Peyer's patch (tissue), 4 donors: ENCODE measurements around the gene HAGH. TPM values are rescaled to one million over a fixed set of nuclear protein-coding genes. Genes with fewer than 3 reads are reported as not detected.

Experiments
- DNase-seq, 3 donors: peaks; one replicate each; pipeline ENCODE4 v3.0.0-alpha.2; 2017 to 2019
- H3K27ac ChIP-seq, 4 donors: fragments of 200-600 bp; sonication (generic); one replicate each; pipeline ENCODE4 v1.5.1; 2016 to 2019
- H3K27me3 ChIP-seq, 2 donors: fragments of 200-600 bp; sonication (generic); one replicate each; pipeline ENCODE4 v1.5.1; 2019
- H3K36me3 ChIP-seq, 3 donors: fragments of 200-600 bp; sonication (generic); one replicate each; pipeline ENCODE4 v1.5.1; 2016 to 2019
- H3K4me1 ChIP-seq, 4 donors: fragments of 200-600 bp; sonication (generic); one replicate each; pipeline ENCODE4 v1.5.1; 2016 to 2019
- H3K4me3 ChIP-seq, 4 donors: fragments of 200-600 bp; sonication (generic); 1 replicate in 3 of 4; 2 replicates in 1 of 4; pipeline ENCODE4 v1.5.1; 2016 to 2019; ENCODE audit warnings: mild to moderate bottlenecking in 1 of 4
- H3K9me3 ChIP-seq, 4 donors: fragments of 200-600 bp; sonication (generic); one replicate each; pipeline ENCODE4 v1.5.1; 2016 to 2019; ENCODE audit warnings: mild to moderate bottlenecking in 1 of 4
- CTCF ChIP-seq, 6 experiments: fragments of 450-650 bp in 4 of 6; fragments of 200-600 bp in 2 of 6; sonication (generic) in 1 of 6; IDR thresholded peaks; one replicate each; pipeline ENCODE4 v1.5.1; 2017 to 2019; ENCODE audit warnings: antibody characterized with exemption in 6 of 6, mild to moderate bottlenecking in 3 of 6, moderate library complexity in 1 of 6
- POLR2A ChIP-seq, 2 donors: fragments of 450-650 bp; IDR thresholded peaks; one replicate each; pipeline ENCODE4 v1.5.1; 2017; ENCODE audit warnings: antibody characterized with exemption in 2 of 2, mild to moderate bottlenecking in 2 of 2, moderate library complexity in 2 of 2
- total RNA-seq, 4 donors: library from RNA; depleted of rRNA; stranded (reverse); fragments of >200 nt; gene quantifications; one replicate each; pipeline ENCODE4 v1.1.0, GENCODE V29; 2016

HAGH gene
- total RNA-seq, 4 donors from 2014 or later = 105 to 187 (median 155) TPM

GRCh38 chr16:1858189-1858865 is 31.7 kb upstream of the HAGH start:
- Histone ChIP-seq H3K27ac (no peak overlapping the region), H3K4me3 (no peak overlapping the region), H3K9me3 (no peaks in the 10 kb centered on the region), H3K4me1 (no peaks in the 10 kb centered on the region), H3K27me3 (no peaks in the 10 kb centered on the region), H3K36me3 (no peaks in the 10 kb centered on the region)
- no peak for TF ChIP-seq CTCF (IDR thresholded peaks at IDR 0.05)
- no peak for TF ChIP-seq POLR2A (IDR thresholded peaks at IDR 0.05)
- no peak for DNase-seq

DNA sequence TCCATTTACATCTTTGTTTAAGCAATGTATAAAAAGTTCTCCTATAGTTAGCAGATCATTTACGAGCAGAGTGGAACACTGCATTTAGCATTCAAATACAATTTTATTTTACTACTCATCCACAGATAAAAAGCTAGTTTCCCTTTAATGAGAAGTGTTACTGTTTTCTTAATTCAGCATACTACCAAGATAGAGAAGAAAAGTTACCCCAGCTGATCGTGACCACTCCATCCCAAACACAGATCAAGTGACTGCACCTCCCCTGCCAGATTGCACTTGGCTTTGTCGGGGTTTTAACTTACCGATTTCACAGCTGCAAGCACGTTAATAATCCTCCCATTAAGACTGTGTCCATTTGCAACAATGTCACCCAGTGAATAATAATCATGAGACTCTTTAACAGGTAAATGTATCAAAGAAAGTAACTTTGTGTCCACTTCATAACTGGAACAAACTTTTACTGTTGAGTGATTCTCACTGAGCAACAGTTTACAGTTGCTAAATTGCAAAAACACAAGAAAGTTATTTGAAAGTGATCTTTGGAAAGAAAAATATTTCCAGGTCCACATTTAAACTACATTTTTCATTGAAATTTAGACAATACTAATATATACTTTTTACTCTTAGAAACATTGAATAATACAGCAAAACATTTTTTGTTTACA is 30.9 kb upstream of the HAGH start:
- H3K27ac ChIP-seq = no peak overlapping the region
- no peaks in the 10 kb centered on the region for H3K4me1 ChIP-seq
- H3K27me3 ChIP-seq = no peaks in the 10 kb centered on the region
- H3K9me3 ChIP-seq = no peaks in the 10 kb centered on the region
- no peaks in the 10 kb centered on the region for H3K36me3 ChIP-seq
- no peak overlapping the region for H3K4me3 ChIP-seq
- no peak for TF ChIP-seq CTCF (IDR thresholded peaks at IDR 0.05)
- no peak for TF ChIP-seq POLR2A (IDR thresholded peaks at IDR 0.05)
- DNase-seq = no peak

DNA sequence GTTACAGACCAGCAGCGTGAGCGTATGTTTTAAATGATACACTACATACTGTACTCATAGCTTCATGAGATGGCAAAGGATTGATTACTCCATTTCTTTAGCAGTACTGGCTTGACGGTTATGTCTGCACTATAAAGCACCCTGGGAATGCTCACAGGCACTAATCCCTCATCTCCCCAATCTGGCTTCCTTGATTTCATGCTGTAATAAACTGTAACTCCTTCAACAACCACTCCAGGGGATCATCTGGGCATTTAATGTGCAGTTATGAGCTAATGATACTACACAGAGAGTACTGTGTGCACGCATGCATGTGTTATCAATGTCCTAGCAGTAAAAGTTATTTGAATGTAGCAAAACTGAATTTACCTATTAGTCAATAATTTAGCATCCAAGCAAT is 25.2 kb upstream of the HAGH start:
- H3K9me3 ChIP-seq = no peaks in the 10 kb centered on the region
- no peak for TF ChIP-seq POLR2A (IDR thresholded peaks at IDR 0.05)
- no peak for TF ChIP-seq CTCF (IDR thresholded peaks at IDR 0.05)
- H3K4me3 ChIP-seq = no peak overlapping the region
- no peaks in the 10 kb centered on the region for H3K27me3 ChIP-seq
- no peaks in the 10 kb centered on the region for H3K4me1 ChIP-seq
- no peaks in the 10 kb centered on the region for H3K36me3 ChIP-seq
- no peak overlapping the region for H3K27ac ChIP-seq
- no peak for DNase-seq

GRCh38 chr16:1850981-1851380 is 24.4 kb upstream of the HAGH start:
- no peak for DNase-seq
- H3K27ac ChIP-seq = no peak overlapping the region
- no peaks in the 10 kb centered on the region for H3K4me1 ChIP-seq
- no peaks in the 10 kb centered on the region for H3K27me3 ChIP-seq
- no peaks in the 10 kb centered on the region for H3K36me3 ChIP-seq
- H3K4me3 ChIP-seq = no peak overlapping the region
- TF ChIP-seq POLR2A (IDR thresholded peaks at IDR 0.05) (no peak), CTCF (IDR thresholded peaks at IDR 0.05) (no peak)
- no peaks in the 10 kb centered on the region for H3K9me3 ChIP-seq

DNA sequence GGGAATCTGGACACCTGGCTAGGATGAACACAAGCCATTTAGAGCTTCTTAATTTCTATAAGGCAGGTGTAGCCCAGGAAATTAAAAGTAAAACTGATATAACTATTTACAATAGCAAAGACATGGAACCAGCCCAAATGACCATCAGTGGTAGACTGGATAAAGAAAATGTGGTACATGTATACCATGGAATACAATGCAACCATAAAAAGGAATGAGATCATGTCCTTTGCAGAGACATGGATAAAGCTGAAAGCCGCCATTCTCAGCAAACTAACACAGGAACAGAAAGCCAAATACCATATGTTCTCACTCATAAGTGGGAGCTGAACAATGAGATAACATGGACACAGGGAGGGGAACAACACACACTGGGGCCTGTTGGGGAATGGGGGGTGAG is 19.8 kb upstream of the HAGH start:
- no peaks in the 10 kb centered on the region for H3K9me3 ChIP-seq
- H3K27me3 ChIP-seq = no peaks in the 10 kb centered on the region
- no peaks in the 10 kb centered on the region for H3K4me1 ChIP-seq
- H3K36me3 ChIP-seq = no peaks in the 10 kb centered on the region
- H3K4me3 ChIP-seq = no peak overlapping the region
- no peak for DNase-seq
- H3K27ac ChIP-seq = no peak overlapping the region
- TF ChIP-seq CTCF (IDR thresholded peaks at IDR 0.05) (no peak), POLR2A (IDR thresholded peaks at IDR 0.05) (no peak)
